HG03442 (cell line): ENCODE results near the gene UGT1A5.

ENCODE experiments used
- ATAC-seq: cut with Tn5 transposase; IDR thresholded peaks from one replicate; pipeline ENCODE4 v1.9.1; 2021; ENCODE audit warnings: mild to moderate bottlenecking, moderate library complexity; ENCODE audit not compliant: unreplicated experiment

UGT1A5 gene

DNA sequence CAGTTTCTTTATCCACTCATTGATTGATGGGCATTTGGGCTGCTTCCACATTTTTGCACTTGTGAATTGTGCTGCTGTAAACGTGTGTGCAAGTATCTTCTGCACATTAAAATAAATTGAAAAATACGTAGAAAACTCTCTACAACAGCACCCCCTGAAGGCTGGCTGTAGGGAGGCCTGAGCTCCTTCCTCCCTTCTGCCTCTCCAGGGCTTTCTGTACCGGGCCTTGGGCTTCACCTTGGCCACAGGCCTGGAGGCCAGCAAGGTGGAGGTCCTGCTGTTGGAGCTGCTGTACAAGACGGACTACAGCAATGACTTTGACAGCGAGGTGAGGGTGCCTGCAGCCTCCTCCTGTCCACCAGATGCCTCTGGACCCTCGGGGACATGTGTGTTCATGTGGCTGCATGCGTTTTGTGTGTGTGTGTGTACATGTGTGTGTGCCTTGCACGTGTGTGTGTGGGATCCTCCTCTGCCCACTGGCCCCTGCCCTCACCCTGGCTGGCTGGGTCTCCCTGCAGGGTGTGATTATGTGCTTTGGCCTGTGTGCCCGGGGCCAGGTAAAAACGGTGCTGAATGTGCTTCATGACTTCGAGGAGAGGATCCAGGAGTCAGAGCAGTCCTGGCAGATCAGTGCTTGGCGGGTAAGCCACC lies 94.6 kb downstream of the UGT1A5 start:
- no peak for ATAC-seq

DNA sequence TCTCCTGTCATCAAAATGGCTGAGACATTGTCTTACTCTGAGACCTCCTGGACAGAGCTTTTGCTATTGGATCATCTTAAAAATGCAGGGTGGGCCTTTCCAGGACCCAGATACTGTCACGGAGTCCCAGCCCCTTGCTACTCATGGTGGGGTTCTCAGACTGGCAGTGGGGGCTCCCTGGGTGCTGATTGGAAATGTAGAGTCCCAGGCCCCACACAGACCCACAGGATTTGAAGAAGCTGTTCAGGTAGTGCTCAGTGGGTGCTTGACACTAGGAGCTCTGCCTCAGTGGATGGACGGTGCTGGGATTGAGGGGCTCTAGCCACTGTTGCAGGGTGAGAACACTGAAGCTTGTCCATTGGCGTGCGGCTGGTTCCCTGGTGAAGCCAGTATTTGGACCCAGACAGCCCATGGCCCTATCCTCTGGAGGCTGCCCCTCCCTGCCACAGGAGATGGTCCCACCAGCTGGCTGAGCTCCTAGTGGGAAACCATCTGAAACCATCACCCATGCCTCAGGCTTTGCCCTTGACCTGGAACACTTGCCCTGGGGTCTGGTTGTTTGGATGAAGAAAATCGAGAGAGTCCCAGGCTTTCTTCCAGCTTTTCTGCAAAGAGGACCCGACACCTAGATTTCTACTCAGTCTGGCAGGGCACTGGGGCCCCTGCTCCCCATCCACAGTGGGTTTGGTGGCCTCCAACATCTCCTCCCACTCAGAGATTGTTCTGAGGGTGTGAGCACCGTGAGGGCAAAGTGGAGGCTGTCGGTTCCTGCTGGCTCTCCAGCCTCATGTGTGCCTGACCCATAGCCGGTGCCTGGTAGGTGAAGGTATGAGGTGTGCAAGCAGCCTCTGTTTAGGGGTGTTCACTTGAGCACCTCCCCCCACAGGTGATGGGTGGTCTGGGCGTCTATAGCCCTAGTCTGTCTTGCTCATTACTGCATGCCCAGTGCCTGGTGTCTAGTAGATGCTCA lies 95.5 kb downstream of the UGT1A5 start:
- no peak for ATAC-seq

DNA sequence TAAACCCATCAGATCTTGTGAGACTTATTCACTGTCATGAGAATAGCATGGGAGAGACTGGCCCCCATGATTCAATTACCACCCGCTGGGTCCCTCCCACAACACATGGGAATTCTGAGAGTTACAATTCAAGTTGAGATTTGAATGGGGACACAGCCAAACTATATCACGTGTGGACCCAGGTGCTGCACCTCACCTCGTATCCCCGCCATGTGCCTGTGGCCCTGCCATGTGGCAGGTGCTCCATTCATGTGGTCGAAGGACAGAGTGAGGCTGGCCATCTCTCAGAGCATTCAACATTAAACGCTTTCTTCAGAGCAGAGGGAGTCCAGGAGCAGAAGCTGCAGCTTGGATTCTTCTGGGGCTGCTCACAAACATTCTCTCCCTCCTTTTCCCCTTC lies 97.7 kb downstream of the UGT1A5 start:
- ATAC-seq: no peak

DNA sequence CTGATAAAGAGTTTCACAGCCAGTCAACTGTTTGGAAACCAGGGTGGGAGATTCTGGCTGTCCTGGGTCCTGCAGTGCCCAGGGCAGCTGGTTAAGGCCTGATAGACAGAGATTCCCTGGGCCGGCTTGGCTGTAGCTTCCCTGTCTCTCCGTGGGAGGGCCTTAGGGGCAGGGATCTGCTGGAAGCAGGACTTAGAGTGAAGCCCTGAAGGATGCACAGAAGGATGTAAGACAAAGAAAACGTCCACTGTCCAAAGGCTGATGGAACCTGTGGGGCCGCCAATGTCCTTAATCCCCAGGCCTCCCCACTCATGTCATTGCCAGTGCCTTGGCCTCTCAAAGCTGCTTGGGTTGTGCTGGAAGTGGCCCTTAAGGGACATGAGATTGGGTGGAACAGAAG lies 98.4 kb downstream of the UGT1A5 start:
- ATAC-seq: no peak

DNA sequence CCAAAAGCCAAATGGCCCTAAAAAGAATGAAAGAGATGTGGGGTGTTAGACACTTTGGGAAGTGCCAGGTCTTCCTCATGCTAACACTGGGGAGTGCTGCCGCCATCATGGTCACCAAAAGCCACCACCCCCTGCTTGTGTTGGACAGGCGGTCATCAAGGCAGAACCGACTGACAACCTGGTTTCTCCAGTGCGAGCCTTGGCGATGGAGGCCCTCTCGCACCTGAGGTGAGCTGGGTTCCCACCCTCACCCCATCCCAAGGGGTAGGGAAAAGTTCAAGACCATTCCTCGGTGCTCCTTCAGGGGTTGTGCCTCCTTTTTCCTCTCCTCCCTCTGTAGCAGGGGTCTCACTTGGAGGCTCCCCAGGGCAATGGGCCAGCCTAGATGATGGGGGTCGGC lies 99.0 kb downstream of the UGT1A5 start:
- ATAC-seq: no peak

DNA sequence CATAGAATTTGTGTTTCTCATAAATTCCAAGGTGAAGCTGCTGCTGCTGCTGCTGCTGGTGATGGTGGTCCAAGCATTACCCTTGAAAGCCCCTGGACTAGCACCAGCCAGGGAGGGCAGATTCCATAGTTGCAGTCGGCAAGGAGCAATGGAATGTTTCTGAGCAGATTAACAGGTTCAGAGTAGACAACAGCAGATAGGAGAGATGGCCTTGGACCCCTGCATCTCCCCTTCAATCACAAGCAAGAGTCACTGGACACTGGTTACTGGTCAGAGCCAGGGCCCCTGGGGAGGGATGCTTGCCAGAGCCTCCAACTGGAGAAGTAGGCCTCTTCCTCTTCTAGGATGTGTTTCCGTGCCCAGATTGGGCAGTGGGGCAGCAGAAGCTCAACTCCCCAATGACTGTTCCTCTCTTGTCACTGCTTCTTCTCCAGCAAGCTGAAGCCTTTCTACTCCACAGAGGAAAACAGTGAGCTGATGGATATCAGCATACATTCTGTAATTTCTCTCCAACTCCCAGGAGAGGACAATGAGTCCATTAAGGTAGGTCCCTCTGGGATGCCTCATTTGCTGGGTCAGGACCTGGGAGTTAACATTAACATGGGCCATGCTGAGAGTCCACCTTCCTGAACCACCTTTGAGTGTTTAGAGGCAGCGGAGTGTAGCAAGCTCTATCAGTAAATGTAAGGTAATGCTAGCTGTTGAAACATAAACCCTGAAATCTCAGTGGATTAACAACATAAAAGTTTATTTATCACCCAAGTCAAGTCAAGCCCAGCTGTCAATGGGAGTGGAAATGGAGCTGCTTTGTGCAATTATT lies 100.7 kb downstream of the UGT1A5 start:
- no peak for ATAC-seq

DNA sequence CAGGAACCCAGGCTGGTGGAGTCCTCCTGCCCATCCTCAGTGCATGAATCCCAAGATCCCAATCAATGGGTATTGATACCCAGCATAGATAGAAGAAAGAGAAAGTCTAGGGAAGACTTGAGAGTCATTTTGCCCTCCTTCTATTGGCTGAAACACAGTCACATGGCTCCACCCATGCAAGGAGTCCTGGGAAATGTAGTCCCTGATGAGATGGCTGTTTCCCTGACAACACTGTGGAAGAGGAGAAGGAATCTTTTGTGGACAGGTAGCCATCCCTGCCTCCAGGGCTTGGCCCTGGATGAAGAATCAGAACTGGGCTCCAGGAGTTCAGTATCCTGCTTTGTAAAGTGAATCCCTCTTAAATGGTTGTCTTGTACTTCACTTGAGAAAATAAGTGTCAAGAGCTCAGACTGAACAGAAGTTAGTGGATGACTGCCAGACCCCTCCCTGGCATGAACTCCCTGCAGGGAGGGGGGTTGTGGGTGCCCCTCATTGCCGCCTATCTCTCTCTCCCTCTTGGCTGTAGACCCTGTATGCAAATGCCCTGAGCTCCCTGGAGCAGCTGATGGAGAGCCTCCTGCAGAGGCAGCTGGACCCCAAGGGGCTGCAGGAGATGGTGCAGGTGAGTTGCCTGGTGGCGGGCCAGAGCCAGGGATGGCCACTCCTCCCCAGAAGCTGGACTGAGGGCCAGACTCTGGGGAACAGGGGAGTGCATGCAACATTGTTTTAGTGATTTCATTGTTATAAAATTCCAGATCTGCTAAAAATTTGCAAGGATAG lies 101.5 kb downstream of the UGT1A5 start:
- no peak for ATAC-seq

DNA sequence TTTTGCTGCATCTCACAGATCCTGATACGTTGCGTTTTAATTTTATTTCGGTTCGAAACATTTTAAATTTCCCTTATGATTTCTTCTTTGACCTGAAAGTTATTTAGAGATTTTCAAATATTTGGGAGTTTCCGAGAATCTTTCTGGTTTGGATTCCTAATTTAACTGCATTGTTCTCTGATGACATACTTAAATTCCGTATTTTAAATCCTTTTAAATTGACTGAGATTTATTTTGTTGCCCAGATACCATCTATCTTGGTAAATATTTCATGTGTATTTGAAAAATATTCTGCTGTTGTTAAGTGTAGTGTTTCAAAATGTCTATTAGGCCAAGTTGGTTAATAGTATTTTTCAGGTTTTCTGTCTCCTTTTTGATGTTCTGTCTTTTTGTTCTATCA lies 103.2 kb downstream of the UGT1A5 start:
- ATAC-seq: no peak

DNA sequence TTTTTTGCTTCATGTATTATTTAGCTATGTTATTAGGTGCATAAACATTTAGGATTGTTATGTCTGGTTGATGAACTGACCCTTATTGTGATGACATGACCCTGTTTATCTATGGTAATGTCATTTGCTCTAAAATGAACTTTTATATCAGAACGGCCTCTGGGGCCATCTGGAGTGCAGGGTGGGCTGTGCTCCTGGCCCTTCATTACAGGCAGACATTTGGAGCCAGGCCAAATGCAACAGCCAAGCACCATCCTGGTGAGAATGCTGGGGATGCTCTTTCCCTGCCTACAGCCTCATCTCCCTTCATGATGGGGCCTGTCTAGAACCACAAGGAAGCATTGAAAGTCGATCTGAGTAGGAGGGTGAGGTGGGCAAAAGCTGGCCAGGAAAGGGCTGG lies 103.6 kb downstream of the UGT1A5 start:
- ATAC-seq: no peak

DNA sequence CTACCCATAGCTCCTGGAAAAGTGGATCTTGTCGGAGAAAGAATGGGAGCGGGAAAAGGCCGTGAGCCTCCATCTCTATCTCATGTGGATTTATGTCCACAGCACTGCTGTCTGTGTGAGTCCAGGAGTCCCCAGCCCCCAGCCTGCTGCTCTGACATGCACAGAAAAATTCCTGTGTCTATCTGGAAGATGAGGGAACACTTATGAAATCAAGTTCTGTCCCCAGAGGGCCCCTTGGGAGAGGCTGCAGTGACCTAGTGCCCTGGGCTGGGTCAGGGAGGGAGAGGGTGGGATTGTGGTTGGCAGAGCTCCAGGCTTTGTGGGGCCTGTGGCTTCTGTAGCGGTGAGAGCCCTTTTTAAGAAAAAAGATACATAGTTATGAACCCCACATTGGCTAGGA lies 104.1 kb downstream of the UGT1A5 start:
- ATAC-seq: no peak

DNA sequence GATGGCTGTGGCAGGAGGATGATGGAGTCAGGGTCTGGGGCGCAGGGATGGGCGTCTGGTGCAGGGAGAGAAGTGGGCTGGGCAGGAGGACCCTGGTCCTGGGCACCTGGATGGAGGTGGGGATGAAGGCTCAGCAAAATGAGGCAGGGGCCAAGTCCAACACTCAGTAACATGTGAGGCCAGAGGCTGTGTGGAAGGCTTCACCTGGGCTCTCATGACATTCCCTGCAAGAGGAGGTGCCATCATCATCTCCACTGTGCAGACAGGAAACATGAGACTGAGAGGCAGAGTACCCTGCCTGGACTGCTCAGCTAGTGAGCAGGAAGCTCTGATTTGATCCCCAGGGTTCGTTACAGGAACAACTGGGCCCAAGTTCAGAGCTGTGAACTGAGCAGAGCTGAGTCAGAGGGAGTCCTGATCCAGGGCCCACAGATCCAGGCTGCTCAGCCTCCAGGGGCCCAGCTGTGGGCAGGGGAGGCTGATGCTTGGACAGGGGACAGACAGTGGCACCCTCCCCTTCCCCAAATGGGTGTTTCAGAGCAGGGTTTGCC lies 104.7 kb downstream of the UGT1A5 start:
- ATAC-seq: no peak

DNA sequence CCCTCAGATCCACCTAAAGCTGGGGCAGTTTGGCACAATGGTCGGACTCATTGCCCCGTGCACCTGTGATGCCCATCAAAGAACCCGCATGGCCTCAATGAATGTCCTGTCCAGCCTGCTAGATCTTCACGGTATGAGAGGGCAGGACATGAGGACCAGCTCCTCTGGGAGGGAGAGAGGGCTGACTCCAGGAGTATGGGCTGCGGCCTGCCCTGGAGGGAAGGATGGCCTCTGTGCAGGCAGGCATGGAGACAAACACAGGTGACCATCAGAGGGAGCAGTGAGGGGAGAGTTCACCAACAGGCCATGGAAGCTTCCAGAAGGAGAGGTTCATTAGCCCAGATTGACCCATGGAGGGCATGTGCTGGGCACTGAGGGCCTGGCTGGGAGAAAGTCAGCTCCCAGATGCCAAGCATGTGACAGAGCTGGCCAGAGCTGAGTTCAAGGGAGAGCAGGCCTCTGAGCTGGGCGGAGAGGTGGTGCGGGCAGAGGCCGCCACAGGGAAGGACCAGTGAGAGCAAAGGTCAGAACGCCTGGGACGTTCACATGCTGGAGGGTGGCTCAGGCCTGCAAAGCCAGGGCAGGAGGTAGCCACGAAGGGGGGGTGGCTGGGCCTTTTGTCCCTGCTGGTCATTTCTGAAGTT lies 105.4 kb downstream of the UGT1A5 start:
- ATAC-seq: no peak

DNA sequence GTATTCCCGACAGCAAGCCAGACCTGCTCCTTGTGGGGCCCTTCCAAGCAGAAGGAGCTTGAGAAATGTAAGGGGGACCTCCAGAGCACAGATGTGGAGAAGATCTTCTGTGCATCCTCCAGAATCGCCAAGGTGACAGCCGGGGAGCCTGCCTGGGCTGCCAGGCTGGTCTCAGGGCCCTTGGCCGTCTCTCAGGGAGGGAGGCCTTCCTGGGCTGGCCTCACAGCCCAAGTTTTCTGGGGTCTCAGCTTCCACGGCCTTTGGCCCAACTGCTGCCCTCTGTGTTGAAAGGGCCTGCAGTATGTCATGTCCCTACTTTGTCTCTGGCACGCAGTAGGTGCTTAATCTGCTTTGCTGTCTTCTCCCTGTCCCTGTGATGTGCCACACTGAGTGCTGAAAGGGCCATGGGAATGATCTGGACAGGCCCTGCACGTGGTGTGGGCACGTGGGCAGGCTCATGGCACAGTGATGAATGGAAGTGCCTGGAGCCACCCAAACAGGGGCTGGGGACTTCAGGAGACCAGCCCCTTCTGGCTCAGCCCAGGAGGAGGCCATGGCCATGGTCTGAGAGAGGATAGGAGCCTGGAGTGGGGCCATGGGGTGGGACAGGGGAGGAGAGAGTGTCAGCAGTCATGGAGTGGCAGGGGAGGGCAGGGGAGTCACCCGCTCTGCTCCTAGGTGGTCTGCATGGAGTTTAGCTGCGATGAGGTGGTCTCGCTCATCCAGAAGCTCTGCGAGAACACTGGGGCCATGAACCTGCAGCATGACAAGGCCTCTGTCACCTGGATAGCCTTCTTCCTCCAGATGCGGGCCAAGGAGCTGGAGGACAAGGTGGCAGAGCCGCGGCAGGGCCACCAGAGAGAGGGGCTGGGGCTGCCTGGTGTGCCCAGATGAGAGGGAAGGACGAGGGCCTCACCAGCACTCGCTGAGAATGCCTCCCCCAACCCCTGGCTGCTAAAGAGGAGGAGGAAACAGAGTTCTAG lies 106.2 kb downstream of the UGT1A5 start:
- no peak for ATAC-seq

DNA sequence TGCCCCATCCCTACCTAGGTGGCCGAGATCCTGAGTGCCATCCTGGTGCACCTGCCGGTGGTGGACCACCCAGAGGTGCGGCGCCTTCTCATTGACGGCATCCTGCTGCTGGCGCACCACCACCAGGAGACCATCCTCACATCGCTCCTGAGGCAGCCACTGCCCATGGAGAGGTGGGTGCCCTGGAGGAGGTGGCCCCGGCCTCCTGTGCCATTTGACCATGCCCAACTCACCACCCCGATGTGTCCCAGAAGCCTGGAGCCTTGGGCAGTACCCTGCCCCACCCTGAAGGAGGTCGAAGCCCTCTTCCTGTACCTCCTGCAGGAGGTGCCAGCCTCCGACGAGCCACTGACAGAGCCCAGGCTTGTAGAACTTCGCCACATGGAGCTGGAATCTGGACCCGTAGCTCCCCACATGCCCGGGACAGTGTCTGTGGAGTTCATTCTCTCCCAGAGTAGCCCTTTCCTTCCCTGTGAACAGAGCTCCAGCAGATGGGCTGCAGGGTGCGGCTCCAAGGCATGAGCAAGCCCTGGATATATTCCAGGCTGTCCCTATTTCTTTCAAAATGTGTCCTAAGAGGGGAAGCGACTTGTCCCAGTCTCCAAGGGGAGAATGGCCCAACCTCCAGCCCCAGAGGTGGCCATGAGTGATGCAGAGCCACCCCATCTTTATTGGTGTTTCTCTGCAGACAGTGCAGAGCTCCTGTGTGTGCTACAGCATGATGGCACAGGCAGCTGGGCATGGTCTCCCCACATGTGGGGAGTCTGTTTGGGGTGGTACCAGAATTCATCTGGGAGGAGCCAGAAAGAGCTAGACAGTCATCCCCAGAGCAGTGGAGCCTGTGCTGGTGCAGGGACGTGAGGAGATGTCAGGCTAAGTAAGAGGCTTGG lies 107.4 kb downstream of the UGT1A5 start:
- no peak for ATAC-seq

DNA sequence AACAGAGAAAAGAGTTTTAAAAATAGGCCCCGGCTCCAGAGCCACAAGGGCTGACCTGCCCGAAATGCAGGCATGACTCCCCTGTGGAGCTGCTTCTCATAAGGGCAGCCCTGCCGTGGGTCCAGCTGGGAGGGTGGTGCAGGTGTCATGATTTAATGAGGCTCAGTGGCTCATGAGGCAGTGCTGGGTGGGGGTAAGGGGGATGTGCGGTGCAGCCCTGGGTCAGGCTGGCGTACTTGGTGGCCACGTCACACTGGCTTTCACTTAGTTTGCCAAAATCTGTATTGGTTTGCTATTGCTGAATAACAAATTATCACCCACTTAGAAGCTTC lies 108.0 kb downstream of the UGT1A5 start:
- ATAC-seq: no peak

DNA sequence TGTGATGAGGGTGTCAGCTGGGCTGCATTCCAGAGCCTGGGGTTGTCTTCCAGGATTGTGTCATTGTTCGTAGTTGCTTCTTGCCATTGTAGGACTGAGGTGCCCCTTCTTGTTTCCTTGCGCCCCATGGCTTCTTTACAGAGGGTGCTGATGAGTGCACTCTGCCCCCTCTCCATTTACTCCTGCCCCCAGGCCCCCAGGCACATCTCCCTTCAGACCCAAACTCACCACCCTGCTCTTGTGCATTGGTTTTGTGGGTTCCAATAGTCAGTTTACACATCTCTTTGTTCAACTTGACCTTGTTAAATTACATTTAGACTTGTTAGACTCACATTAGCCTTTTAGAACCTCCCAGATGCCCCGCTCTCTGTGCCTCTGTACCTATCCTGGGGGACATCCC lies 108.5 kb downstream of the UGT1A5 start:
- no peak for ATAC-seq

DNA sequence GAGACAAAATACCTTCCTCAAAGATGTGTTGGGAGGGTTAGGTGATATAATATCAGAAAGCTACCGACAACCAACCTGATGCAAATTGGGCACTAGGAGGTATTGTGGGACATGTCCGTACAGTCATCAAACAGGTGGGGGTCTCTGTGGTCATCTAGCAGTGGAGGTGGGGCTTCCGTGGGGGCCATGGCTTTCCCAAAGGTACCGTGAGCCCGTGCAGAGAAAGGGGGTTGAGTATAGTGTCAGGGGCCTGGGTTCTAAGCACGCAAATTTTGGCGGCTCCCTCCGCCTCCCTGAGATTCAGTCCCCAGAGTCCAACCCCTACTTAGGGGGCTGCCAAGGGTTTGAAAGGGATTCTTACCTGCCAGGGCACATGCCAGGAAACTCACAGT lies 109.0 kb downstream of the UGT1A5 start:
- no peak for ATAC-seq
